Mesenchymal stem cell (in vitro differentiated cells and primary cell): ENCODE data around the gene ARL5B.

Experiments
- DNase-seq: peaks from one replicate; pipeline ENCODE4 v3.0.0-alpha.2; 2013
- H2AFZ ChIP-seq: one replicate; pipeline ENCODE4 v1.6.1; 2013; ENCODE audit warnings: low read depth, mild to moderate bottlenecking, control low read depth, inconsistent platforms, low read length, moderate library complexity
- H2AK5ac ChIP-seq: 2 replicates; pipeline ENCODE4 v1.6.1; 2013; ENCODE audit warnings: low read length, moderate library complexity, mild to moderate bottlenecking, inconsistent platforms; ENCODE audit not compliant: severe bottlenecking
- H2BK120ac ChIP-seq: one replicate; pipeline ENCODE4 v1.6.1; 2013; ENCODE audit warnings: low read depth, mild to moderate bottlenecking, inconsistent platforms, low read length, moderate library complexity
- H2BK12ac ChIP-seq, 2 experiments: one replicate each; pipeline ENCODE4 v1.6.1; 2013; ENCODE audit warnings: inconsistent platforms in 2 of 2, low read length in 2 of 2, mild to moderate bottlenecking in 2 of 2, moderate library complexity in 2 of 2, control low read depth in 1 of 2
- H2BK15ac ChIP-seq: one replicate; pipeline ENCODE4 v1.6.1; 2013; ENCODE audit warnings: mild to moderate bottlenecking, low read depth, inconsistent platforms; ENCODE audit not compliant: poor library complexity, severe bottlenecking
- H2BK5ac ChIP-seq: 2 replicates; pipeline ENCODE4 v1.6.1; 2013; ENCODE audit warnings: low read depth, mild to moderate bottlenecking, low read length, control low read depth, inconsistent platforms; ENCODE audit not compliant: poor library complexity, severe bottlenecking
- H3K14ac ChIP-seq, 2 experiments: one replicate each; pipeline ENCODE4 v1.6.1; 2013; ENCODE audit warnings: inconsistent platforms in 2 of 2, low read length in 2 of 2, control low read depth in 1 of 2, mild to moderate bottlenecking in 1 of 2, moderate library complexity in 1 of 2
- H3K18ac ChIP-seq, 2 experiments: one replicate each; pipeline ENCODE4 v1.6.1; 2013; ENCODE audit warnings: inconsistent platforms in 2 of 2, low read length in 2 of 2, control low read depth in 1 of 2, low read depth in 1 of 2, mild to moderate bottlenecking in 1 of 2
- H3K23ac ChIP-seq, 2 experiments: one replicate each; pipeline ENCODE4 v1.6.1; 2013; ENCODE audit warnings: inconsistent platforms in 2 of 2, low read length in 2 of 2, mild to moderate bottlenecking in 2 of 2, moderate library complexity in 2 of 2, control low read depth in 1 of 2
- H3K27ac ChIP-seq: 2 replicates; pipeline ENCODE4 v1.5.1; 2013; ENCODE audit warnings: mild to moderate bottlenecking, moderate library complexity, low read length, control low read depth, inconsistent platforms; ENCODE audit not compliant: poor library complexity, severe bottlenecking
- H3K27me3 ChIP-seq, 2 experiments: 2 replicates each; pipeline versions ENCODE4 v1.6.1 to v1.7.0; 2013; ENCODE audit warnings: low read length in 2 of 2, mild to moderate bottlenecking in 2 of 2, moderate library complexity in 2 of 2, control low read depth in 1 of 2, inconsistent platforms in 1 of 2; ENCODE audit not compliant: control insufficient read depth in 1 of 2, insufficient read depth in 1 of 2
- H3K36me3 ChIP-seq, 2 experiments: 2 replicates each; pipeline versions ENCODE4 v1.6.1 to v1.7.0; 2013; ENCODE audit warnings: low read length in 2 of 2, control low read depth in 1 of 2, inconsistent platforms in 1 of 2, low read depth in 1 of 2, mild to moderate bottlenecking in 1 of 2; ENCODE audit not compliant: insufficient read depth in 2 of 2, control insufficient read depth in 1 of 2
- H3K4ac ChIP-seq, 2 experiments: one replicate each; pipeline ENCODE4 v1.6.1; 2013; ENCODE audit warnings: inconsistent platforms in 2 of 2, low read length in 2 of 2, mild to moderate bottlenecking in 2 of 2, moderate library complexity in 2 of 2, control low read depth in 1 of 2, low read depth in 1 of 2
- H3K4me1 ChIP-seq: 2 replicates; pipeline ENCODE4 v1.6.1; 2013; ENCODE audit warnings: low read depth, low read length, control low read depth; ENCODE audit not compliant: control insufficient read depth, insufficient read depth
- H3K4me2 ChIP-seq: 2 replicates; pipeline ENCODE4 v1.6.1; 2013; ENCODE audit warnings: low read length, mild to moderate bottlenecking, inconsistent platforms; ENCODE audit not compliant: poor library complexity, severe bottlenecking
- H3K4me3 ChIP-seq, 2 experiments: 2 replicates each; pipeline versions ENCODE4 v1.5.1 to v1.7.0; 2013; ENCODE audit warnings: low read length in 2 of 2, mild to moderate bottlenecking in 2 of 2, control low read depth in 1 of 2, low read depth in 1 of 2; ENCODE audit not compliant: insufficient read depth in 1 of 2
- H3K79me1 ChIP-seq: replicated peaks from 2 replicates; pipeline ENCODE4 v1.6.1; 2013; ENCODE audit warnings: mild to moderate bottlenecking, control low read depth, low read length, inconsistent platforms; ENCODE audit not compliant: poor library complexity, severe bottlenecking
- H3K9ac ChIP-seq: 2 replicates; pipeline ENCODE4 v1.7.0; 2013; ENCODE audit warnings: mild to moderate bottlenecking, low read length, moderate library complexity
- H3K9me3 ChIP-seq: 2 replicates; pipeline ENCODE4 v1.7.0; 2013; ENCODE audit warnings: mild to moderate bottlenecking, low read length; ENCODE audit not compliant: control insufficient read depth
- H4K8ac ChIP-seq: one replicate; pipeline ENCODE4 v1.6.1; 2013; ENCODE audit warnings: inconsistent platforms, mild to moderate bottlenecking, low read length, moderate library complexity
- H4K91ac ChIP-seq: one replicate; pipeline ENCODE4 v1.6.1; 2013; ENCODE audit warnings: mild to moderate bottlenecking, low read length, inconsistent platforms
- WGBS: methylation state at CpG from one replicate; pipeline ENCODE4 v1.1.7; 2013; ENCODE audit warnings: mixed read lengths; 5-methylcytosine and 5-hydroxymethylcytosine counted together

The ARL5B gene

GRCh38 chr10:18690541-18690940 lies 31.3 kb downstream of the ARL5B start:
- H3K79me1 ChIP-seq, result no peaks in the 10 kb centered on the region
- H3K18ac ChIP-seq, result no peak overlapping the region
- H2BK5ac ChIP-seq, result no peak overlapping the region
- WGBS, result 91% methylated on average over 6 of the region's 6 CpGs
- no peak for DNase-seq
- H3K9ac ChIP-seq, result no peak overlapping the region
- no peak overlapping the region for H2BK12ac ChIP-seq
- H3K4me1 ChIP-seq, result no peaks in the 10 kb centered on the region
- H2BK15ac ChIP-seq, result no peak overlapping the region
- no peaks in the 10 kb centered on the region for H3K9me3 ChIP-seq
- H2AFZ ChIP-seq, result no peak overlapping the region
- H4K8ac ChIP-seq, result no peak overlapping the region
- H3K27me3 ChIP-seq, result no peaks in the 10 kb centered on the region
- no peak overlapping the region for H3K4ac ChIP-seq
- H3K36me3 ChIP-seq, result no peaks in the 10 kb centered on the region
- no peak overlapping the region for H3K27ac ChIP-seq
- no peak overlapping the region for H4K91ac ChIP-seq
- H3K4me2 ChIP-seq, result no peak overlapping the region
- H3K4me3 ChIP-seq, result no peak overlapping the region
- H3K23ac ChIP-seq, result no peak overlapping the region
- no peak overlapping the region for H3K14ac ChIP-seq
- no peak overlapping the region for H2AK5ac ChIP-seq
- no peak overlapping the region for H2BK120ac ChIP-seq

GRCh38 chr10:18699849-18700840 lies 40.9 kb downstream of the ARL5B start:
- Histone ChIP-seq H2AK5ac (no peak overlapping the region), H3K4me3 (no peak overlapping the region), H2BK120ac (no peak overlapping the region), H3K27me3 (no peaks in the 10 kb centered on the region), H3K18ac (no peak overlapping the region), H3K4me2 (no peak overlapping the region), H2BK12ac (no peak overlapping the region), H3K4me1 (no peaks in the 10 kb centered on the region), H3K14ac (no peak overlapping the region), H2BK5ac (no peak overlapping the region), H4K8ac (no peak overlapping the region), H2AFZ (no peak overlapping the region), H3K4ac (no peak overlapping the region), H3K79me1 (no peaks in the 10 kb centered on the region), H2BK15ac (no peak overlapping the region), H3K9ac (no peak overlapping the region), H3K9me3 (no peaks in the 10 kb centered on the region), H3K27ac (no peak overlapping the region), H4K91ac (no peak overlapping the region), H3K23ac (no peak overlapping the region), H3K36me3 (no peaks in the 10 kb centered on the region)
- DNase-seq, result no peak
- WGBS, result 70% methylated on average over 6 of the region's 6 CpGs

GRCh38 chr10:18703521-18703920 lies 44.3 kb downstream of the ARL5B start:
- H3K79me1 ChIP-seq, result no peaks in the 10 kb centered on the region
- no peaks in the 10 kb centered on the region for H3K27me3 ChIP-seq
- H3K4ac ChIP-seq, result no peak overlapping the region
- H2AFZ ChIP-seq, result no peak overlapping the region
- H2BK15ac ChIP-seq, result no peak overlapping the region
- H3K4me1 ChIP-seq, result no peaks in the 10 kb centered on the region
- peaks cover 3% of the 10 kb centered on the region for H3K9me3 ChIP-seq
- 80% methylated on average over 5 of the region's 5 CpGs for WGBS
- no peak overlapping the region for H2AK5ac ChIP-seq
- H3K14ac ChIP-seq, result no peak overlapping the region
- no peak overlapping the region for H3K23ac ChIP-seq
- no peak overlapping the region for H4K8ac ChIP-seq
- DNase-seq, result no peak
- H3K4me2 ChIP-seq, result no peak overlapping the region
- H3K18ac ChIP-seq, result no peak overlapping the region
- H3K9ac ChIP-seq, result no peak overlapping the region
- H3K36me3 ChIP-seq, result no peaks in the 10 kb centered on the region
- H4K91ac ChIP-seq, result no peak overlapping the region
- no peak overlapping the region for H2BK5ac ChIP-seq
- no peak overlapping the region for H3K4me3 ChIP-seq
- no peak overlapping the region for H2BK12ac ChIP-seq
- H2BK120ac ChIP-seq, result no peak overlapping the region
- no peak overlapping the region for H3K27ac ChIP-seq

- H2AFZ ChIP-seq, result no peak overlapping the region
- no peak overlapping the region for H3K14ac ChIP-seq
- no peak overlapping the region for H2BK120ac ChIP-seq
- H3K4ac ChIP-seq, result no peak overlapping the region
- H3K27ac ChIP-seq, result no peak overlapping the region
- no peak overlapping the region for H3K4me3 ChIP-seq
- H3K23ac ChIP-seq, result no peak overlapping the region
- H2BK15ac ChIP-seq, result no peak overlapping the region
- H4K91ac ChIP-seq, result no peak overlapping the region
- H2BK12ac ChIP-seq, result no peak overlapping the region
- H3K4me2 ChIP-seq, result no peak overlapping the region
- no peaks in the 10 kb centered on the region for H3K4me1 ChIP-seq
- no peak overlapping the region for H2AK5ac ChIP-seq
- 92% methylated on average over 31 of the region's 31 CpGs for WGBS
- no peak overlapping the region for H3K18ac ChIP-seq
- no peak overlapping the region for H3K9ac ChIP-seq
- H4K8ac ChIP-seq, result no peak overlapping the region
- no peaks in the 10 kb centered on the region for H3K36me3 ChIP-seq
- no peak overlapping the region for H2BK5ac ChIP-seq
- no peak for DNase-seq
- peaks cover 0 to 5% of the 10 kb centered on the region in 2 experiments for H3K27me3 ChIP-seq
- H3K79me1 ChIP-seq, result no peaks in the 10 kb centered on the region
- H3K9me3 ChIP-seq, result peaks cover 3% of the 10 kb centered on the region
These were observed 51.0 kb downstream of the ARL5B start for GRCh38 chr10:18710201-18710653.
